A673 (cell line): Measurements from ENCODE around the gene ALDOA. TPM values are rescaled to one million over a fixed set of nuclear protein-coding genes. Genes with fewer than 3 reads are reported as not detected.

Experiments
- BruUV-seq: library from RNA; stranded (reverse); fragments of 400-500 nt; replicated peaks from 2 replicates; lab custom pipeline; 2021; lab: Mats Ljungman, UMichigan
- CTCF ChIA-PET: fragments of 300-600 bp; sonication (Branson Sonifier 250); formaldehyde crosslinking; loops from one replicate; lab custom pipeline; 2022; ENCODE audit warnings: antibody characterized with exemption; lab: Charles Lee
- POLR2A ChIA-PET: fragments of 300-600 bp; sonication (Branson Sonifier 250); formaldehyde crosslinking; loops from one replicate; lab custom pipeline; 2022; ENCODE audit warnings: antibody characterized with exemption; ENCODE audit not compliant: low non-redundant PET; lab: Charles Lee
- DNase-seq: peaks from one replicate; pipeline ENCODE4 v3.0.0-alpha.2; 2015; ENCODE audit warnings: low spot score
- H3K27ac ChIP-seq: fragments of 200-600 bp; sonication (generic); 2 replicates; pipeline ENCODE4 v1.5.1; 2016; ENCODE audit warnings: mixed run types, low read depth, mild to moderate bottlenecking, mixed read lengths, antibody characterized with exemption, low read length; ENCODE audit not compliant: poor library complexity, severe bottlenecking
- H3K27me3 ChIP-seq: fragments of 200-600 bp; sonication (generic); replicated peaks from 2 replicates; pipeline ENCODE4 v1.6.1; 2017; ENCODE audit warnings: mixed run types, low read depth, mild to moderate bottlenecking, mixed read lengths, antibody characterized with exemption, low read length; ENCODE audit not compliant: insufficient read depth, poor library complexity
- H3K36me3 ChIP-seq: fragments of 200-600 bp; sonication (generic); 2 replicates; pipeline ENCODE4 v1.6.1; 2016; ENCODE audit warnings: mixed run types, mild to moderate bottlenecking, mixed read lengths, antibody characterized with exemption, low read length; ENCODE audit not compliant: insufficient read depth, poor library complexity, severe bottlenecking
- H3K4me1 ChIP-seq: fragments of 200-600 bp; sonication (generic); 2 replicates; pipeline ENCODE4 v1.6.1; 2017; ENCODE audit warnings: mixed run types, mild to moderate bottlenecking, mixed read lengths, antibody characterized with exemption, low read length; ENCODE audit not compliant: insufficient read depth, poor library complexity, severe bottlenecking
- H3K4me3 ChIP-seq: fragments of 200-600 bp; sonication (generic); 2 replicates; pipeline ENCODE4 v1.5.1; 2016; ENCODE audit warnings: low read depth, mixed run types, mild to moderate bottlenecking, mixed read lengths, low read length; ENCODE audit not compliant: poor library complexity, severe bottlenecking
- H3K9me3 ChIP-seq: fragments of 200-600 bp; sonication (generic); 2 replicates; pipeline ENCODE4 v1.6.1; 2016; ENCODE audit warnings: mixed run types, low read depth, mild to moderate bottlenecking, mixed read lengths, antibody characterized with exemption, low read length; ENCODE audit not compliant: poor library complexity, severe bottlenecking
- CTCF ChIP-seq: fragments of 300-800, 200-600 bp; sonication (generic); conservative IDR thresholded peaks from 2 replicates; pipeline ENCODE4 v1.5.1; 2017; ENCODE audit warnings: low read depth, mild to moderate bottlenecking, antibody characterized with exemption, low read length, moderate library complexity, mixed read lengths
- EZH2 ChIP-seq: fragments of 200-600 bp; sonication (generic); IDR thresholded peaks from 2 replicates; pipeline ENCODE4 v1.6.1; 2017; ENCODE audit warnings: borderline replicate concordance, low read depth, mild to moderate bottlenecking, mixed read lengths, antibody characterized with exemption, low read length; ENCODE audit not compliant: poor library complexity, severe bottlenecking
- intact Hi-C: fragments of 100-400 bp; cut with micrococcal nuclease; formaldehyde crosslinking; loops from one replicate; pipeline ENCODE4 v1.10.0; 2022; ENCODE audit not compliant: unreplicated experiment
- total RNA-seq: library from RNA; stranded (reverse); gene quantifications from 2 replicates; pipeline ENCODE4 v1.2.3, GENCODE V29; 2021

ALDOA gene
- total RNA-seq, 1 experiment from 2014 or later, result 1,729 TPM

GRCh38 chr16:30018731-30019158, 46.8 kb upstream of the ALDOA start:
- POLR2A ChIA-PET, result no interaction called here
- BruUV-seq, result no TSS peak
- no peak for DNase-seq

GRCh38 chr16:30022887-30023286, 42.7 kb upstream of the ALDOA start, which contains the start of gene C16orf92:
C16orf92 (plus strand) TSS chr16:30023198; CDS start chr16:30023341, 143 bp downstream.
- Histone ChIP-seq H3K4me1 (no peaks in the 10 kb centered on the region), H3K9me3 (no peaks in the 10 kb centered on the region), H3K36me3 (no peaks in the 10 kb centered on the region), H3K27me3 (no peaks in the 10 kb centered on the region), H3K27ac (no peak within 1 kb of the TSS), H3K4me3 (no peak within 1 kb of the TSS)
- intact Hi-C loops, result no loop called here
- no peak for DNase-seq
- POLR2A ChIA-PET, result no interaction called here
- CTCF ChIA-PET, result no interaction called here
- no TSS peak for BruUV-seq
- no peak for TF ChIP-seq CTCF
- TF ChIP-seq EZH2, result no peak

More at GRCh38 chr16:30018731-30019158, 46.8 kb upstream of the ALDOA start:
- H3K27me3 ChIP-seq, result no peaks in the 10 kb centered on the region
- H3K9me3 ChIP-seq, result no peaks in the 10 kb centered on the region
- TF ChIP-seq CTCF, result no peak
- TF ChIP-seq EZH2, result no peak
- CTCF ChIA-PET, result interaction anchor here (0.6 kb wide), 1 partner anchor 9 kb away, joined by 9 read pairs; no protein-coding TSS in a partner anchor
- intact Hi-C loops, result no loop called here
- no peak overlapping the region for H3K4me3 ChIP-seq
- no peak overlapping the region for H3K27ac ChIP-seq
- H3K4me1 ChIP-seq, result no peaks in the 10 kb centered on the region
- H3K36me3 ChIP-seq, result no peaks in the 10 kb centered on the region

- no peak for DNase-seq
- H3K36me3 ChIP-seq, result no peaks in the 10 kb centered on the region
- no peak for TF ChIP-seq CTCF
- TF ChIP-seq EZH2, result no peak
- no peak overlapping the region for H3K4me3 ChIP-seq
- H3K4me1 ChIP-seq, result no peaks in the 10 kb centered on the region
- ChIA-PET CTCF (interaction anchor here (0.8 kb wide), 1 partner anchor 9 kb away, joined by 4 read pairs; no protein-coding TSS in a partner anchor), POLR2A (interaction anchor here (0.6 kb wide), 1 partner anchor 621 kb away, joined by 7 read pairs; no protein-coding TSS in a partner anchor)
- no peaks in the 10 kb centered on the region for H3K27me3 ChIP-seq
- no TSS peak for BruUV-seq
- intact Hi-C loops, result no loop called here
- no peak overlapping the region for H3K27ac ChIP-seq
- H3K9me3 ChIP-seq, result no peaks in the 10 kb centered on the region
These were observed 42.0 kb upstream of the ALDOA start for GRCh38 chr16:30023586-30023985.
